SK-N-MC (cell line): Measurements from ENCODE around the gene FEM1A.
"Not testable (repeated sequence)": the region's sequence is repeated elsewhere in the genome, so short reads cannot be mapped to it uniquely, and the experiment has no call there.

Experiments
- DNase-seq: peaks from one replicate; pipeline ENCODE4 v3.0.0-alpha.2; 2011; ENCODE audit warnings: low read depth, low spot score
- H3K27ac ChIP-seq: fragments of 200-600 bp; sonication (generic); 2 replicates; pipeline ENCODE4 v1.5.1; 2016; ENCODE audit warnings: mixed run types
- H3K36me3 ChIP-seq: fragments of 200-600 bp; sonication (generic); 2 replicates; pipeline ENCODE4 v1.6.1; 2017; ENCODE audit warnings: antibody characterized with exemption, low read length, mixed read lengths; ENCODE audit not compliant: insufficient read depth
- H3K4me3 ChIP-seq: fragments of 200-600 bp; sonication (generic); 2 replicates; pipeline ENCODE4 v1.5.1; 2016
- H3K9ac ChIP-seq: fragments of 200-600 bp; sonication (generic); 2 replicates; pipeline ENCODE4 v1.8.0; 2017; ENCODE audit warnings: mixed run types, mixed read lengths; ENCODE audit not compliant: insufficient read length
- H3K9me3 ChIP-seq: fragments of 200-600 bp; sonication (generic); 2 replicates; pipeline ENCODE4 v1.6.1; 2017; ENCODE audit warnings: low read depth, mild to moderate bottlenecking, antibody characterized with exemption, low read length, moderate library complexity, mixed read lengths
- EZH2 ChIP-seq: fragments of 200-600 bp; sonication (generic); IDR thresholded peaks from one replicate; pipeline ENCODE4 v1.6.1; 2017; ENCODE audit warnings: antibody characterized with exemption
- FOXP2 ChIP-seq: optimal IDR thresholded peaks from 2 replicates; pipeline ENCODE3; 2011; ENCODE audit warnings: mild to moderate bottlenecking, moderate library complexity; ENCODE audit not compliant: insufficient read depth; ENCODE audit errors: extremely low read length, control extremely low read depth
- POLR2AphosphoS5 ChIP-seq: IDR thresholded peaks from 2 replicates; pipeline ENCODE4 v1.6.1; 2012; ENCODE audit warnings: mild to moderate bottlenecking, low read depth, low read length, borderline replicate concordance

The FEM1A gene

GRCh38 chr19:4802711-4803110, 11.2 kb downstream of the FEM1A start:
- DNase-seq = no peak
- TF ChIP-seq EZH2 = no peak
- no peak for TF ChIP-seq FOXP2
- no peak for TF ChIP-seq POLR2AphosphoS5
- Histone ChIP-seq H3K27ac (no peak overlapping the region), H3K36me3 (no peaks in the 10 kb centered on the region), H3K9ac (no peak overlapping the region), H3K9me3 (no peaks in the 10 kb centered on the region), H3K4me3 (no peak overlapping the region)

GRCh38 chr19:4803736-4804695, 12.5 kb downstream of the FEM1A start:
- Histone ChIP-seq H3K36me3 (no peaks in the 10 kb centered on the region), H3K9ac (no peak overlapping the region), H3K9me3 (no peaks in the 10 kb centered on the region), H3K27ac (no peak overlapping the region), H3K4me3 (no peak overlapping the region)
- DNase-seq = no peak
- TF ChIP-seq POLR2AphosphoS5 (no peak), FOXP2 (no peak), EZH2 (no peak)

GRCh38 chr19:4805140-4805539, 13.6 kb downstream of the FEM1A start:
- H3K9ac ChIP-seq, H3K9me3 ChIP-seq, DNase-seq, H3K36me3 ChIP-seq, H3K4me3 ChIP-seq, H3K27ac ChIP-seq: not testable (repeated sequence)

- DNase-seq = no peak
- Histone ChIP-seq H3K9ac (no peak overlapping the region), H3K36me3 (no peaks in the 10 kb centered on the region), H3K4me3 (no peak overlapping the region), H3K9me3 (no peaks in the 10 kb centered on the region), H3K27ac (no peak overlapping the region)
- TF ChIP-seq POLR2AphosphoS5 = no peak
- no peak for TF ChIP-seq EZH2
- TF ChIP-seq FOXP2 = no peak
Measured at GRCh38 chr19:4806384-4806783, 14.8 kb downstream of the FEM1A start.

- DNase-seq = no peak
- no peak for TF ChIP-seq POLR2AphosphoS5
- TF ChIP-seq EZH2 = no peak
- no peak for TF ChIP-seq FOXP2
- Histone ChIP-seq H3K4me3 (no peak overlapping the region), H3K9ac (no peak overlapping the region), H3K27ac (no peak overlapping the region), H3K9me3 (no peaks in the 10 kb centered on the region), H3K36me3 (no peaks in the 10 kb centered on the region)
Measured at GRCh38 chr19:4807188-4807587, 15.7 kb downstream of the FEM1A start.

GRCh38 chr19:4811328-4812131, 20.0 kb downstream of the FEM1A start:
- H3K36me3 ChIP-seq = peaks cover 7% of the 10 kb centered on the region
- H3K27ac ChIP-seq = no peak overlapping the region
- H3K4me3 ChIP-seq = no peak overlapping the region
- H3K9me3 ChIP-seq = no peaks in the 10 kb centered on the region
- no peak overlapping the region for H3K9ac ChIP-seq
- no peak for DNase-seq
- TF ChIP-seq POLR2AphosphoS5 (no peak), EZH2 (no peak), FOXP2 (no peak)

- H3K9me3 ChIP-seq = no peaks in the 10 kb centered on the region
- peak overlapping the region; percentile 66 for H3K4me3 ChIP-seq
- TF ChIP-seq EZH2 (no peak), POLR2AphosphoS5 (no peak), FOXP2 (no peak)
- H3K36me3 ChIP-seq = peaks cover 9% of the 10 kb centered on the region
- no peak for DNase-seq
- no peak overlapping the region for H3K9ac ChIP-seq
- no peak overlapping the region for H3K27ac ChIP-seq
Measured at GRCh38 chr19:4814625-4815425, 23.3 kb downstream of the FEM1A start.
